HCT116 (cell line): ENCODE results near the gene FCMR.

ENCODE experiments used
- CBX3 ChIP-seq: IDR thresholded peaks from 2 replicates; pipeline ENCODE4 v1.6.1; 2012; ENCODE audit warnings: low read depth
- CEBPB ChIP-seq: IDR thresholded peaks from 2 replicates; pipeline ENCODE4 v1.6.1; 2012; ENCODE audit warnings: low read depth
- EZH2 ChIP-seq: fragments of 200-600 bp; sonication (generic); IDR thresholded peaks from 2 replicates; pipeline ENCODE4 v1.6.1; 2017; ENCODE audit warnings: antibody characterized with exemption, mixed run types
- POLR2A ChIP-seq: IDR thresholded peaks from 2 replicates; pipeline ENCODE4 v1.7.0; 2011; ENCODE audit warnings: borderline replicate concordance; ENCODE audit not compliant: insufficient read depth, insufficient read length; ENCODE audit errors: extremely low read depth
- POLR2AphosphoS5 ChIP-seq: IDR thresholded peaks from 2 replicates; pipeline ENCODE4 v1.6.1; 2011; ENCODE audit warnings: mild to moderate bottlenecking, low read depth, low read length, moderate library complexity
- REST ChIP-seq: IDR thresholded peaks from 2 replicates; pipeline ENCODE4 v1.6.1; 2012; ENCODE audit warnings: low read depth
- SRF ChIP-seq: IDR thresholded peaks from 2 replicates; pipeline ENCODE4 v1.6.1; 2012; ENCODE audit warnings: low read depth
- TCF7L2 ChIP-seq: IDR thresholded peaks from 2 replicates; pipeline ENCODE4 v1.7.0; 2011; ENCODE audit warnings: borderline replicate concordance, inconsistent platforms; ENCODE audit not compliant: insufficient read depth, insufficient read length; ENCODE audit errors: extremely low read depth
- YY1 ChIP-seq: IDR thresholded peaks from 2 replicates; pipeline ENCODE4 v1.6.1; 2011; ENCODE audit warnings: low read length, low read depth, moderate library complexity, mild to moderate bottlenecking; ENCODE audit not compliant: insufficient replicate concordance; ENCODE audit errors: extremely low read depth
- ZFX ChIP-seq: fragments of 450-650 bp; IDR thresholded peaks from 2 replicates; pipeline ENCODE4 v1.6.1; 2017
- ZNF274 ChIP-seq: fragments of 200-500 bp; sonication (Bioruptor generic); IDR thresholded peaks from 2 replicates; pipeline ENCODE4 v1.6.1; 2014; ENCODE audit warnings: mild to moderate bottlenecking, low read depth, low read length, inconsistent platforms
- TF ChIP-seq, protein P1 (sequence below), 3 experiments: fragments of 200-600 bp in 1 of 3; sonication (generic) in 1 of 3; IDR thresholded peaks in 2 of 3; conservative IDR thresholded peaks in 1 of 3; 2 replicates each; pipeline ENCODE4 v1.5.1; 2012 to 2017; ENCODE audit warnings: low read depth in 2 of 3, low read length in 2 of 3, antibody characterized with exemption in 1 of 3, borderline replicate concordance in 1 of 3, control low read depth in 1 of 3, mild to moderate bottlenecking in 1 of 3, mixed read lengths in 1 of 3, mixed run types in 1 of 3, moderate library complexity in 1 of 3; ENCODE audit not compliant: insufficient read depth in 1 of 3
- TF ChIP-seq, protein P2 (sequence below): IDR thresholded peaks from 2 replicates; pipeline ENCODE4 v1.6.1; 2012

GRCh38 chr1:206873603-206874188, 48.0 kb downstream of the FCMR start:
- TF ChIP-seq POLR2A (no peak), EZH2 (no peak), CEBPB (no peak), TCF7L2 (no peak), POLR2AphosphoS5 (no peak), YY1 (no peak), ZNF274 (no peak), CBX3 (no peak), REST (no peak), SRF (no peak), ZFX (no peak)
- TF ChIP-seq, protein P1, sequence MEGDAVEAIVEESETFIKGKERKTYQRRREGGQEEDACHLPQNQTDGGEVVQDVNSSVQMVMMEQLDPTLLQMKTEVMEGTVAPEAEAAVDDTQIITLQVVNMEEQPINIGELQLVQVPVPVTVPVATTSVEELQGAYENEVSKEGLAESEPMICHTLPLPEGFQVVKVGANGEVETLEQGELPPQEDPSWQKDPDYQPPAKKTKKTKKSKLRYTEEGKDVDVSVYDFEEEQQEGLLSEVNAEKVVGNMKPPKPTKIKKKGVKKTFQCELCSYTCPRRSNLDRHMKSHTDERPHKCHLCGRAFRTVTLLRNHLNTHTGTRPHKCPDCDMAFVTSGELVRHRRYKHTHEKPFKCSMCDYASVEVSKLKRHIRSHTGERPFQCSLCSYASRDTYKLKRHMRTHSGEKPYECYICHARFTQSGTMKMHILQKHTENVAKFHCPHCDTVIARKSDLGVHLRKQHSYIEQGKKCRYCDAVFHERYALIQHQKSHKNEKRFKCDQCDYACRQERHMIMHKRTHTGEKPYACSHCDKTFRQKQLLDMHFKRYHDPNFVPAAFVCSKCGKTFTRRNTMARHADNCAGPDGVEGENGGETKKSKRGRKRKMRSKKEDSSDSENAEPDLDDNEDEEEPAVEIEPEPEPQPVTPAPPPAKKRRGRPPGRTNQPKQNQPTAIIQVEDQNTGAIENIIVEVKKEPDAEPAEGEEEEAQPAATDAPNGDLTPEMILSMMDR (IDR thresholded peaks at IDR 0.05 in 2 of 3, conservative IDR thresholded peaks at IDR 0.05 in 1 of 3; ENCODE audit: borderline replicate concordance in 1 of 3, insufficient read depth in 1 of 3, low read depth in 2 of 3, low read length in 2 of 3): no peak
- TF ChIP-seq, protein P2, sequence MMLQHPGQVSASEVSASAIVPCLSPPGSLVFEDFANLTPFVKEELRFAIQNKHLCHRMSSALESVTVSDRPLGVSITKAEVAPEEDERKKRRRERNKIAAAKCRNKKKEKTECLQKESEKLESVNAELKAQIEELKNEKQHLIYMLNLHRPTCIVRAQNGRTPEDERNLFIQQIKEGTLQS: no peak
